NCI-H526 (cell line): Measurements from ENCODE around the gene PTH1R.

Source experiments
- DNase-seq, 2 experiments: peaks; one replicate each; lab custom pipeline; 2025; lab: John Stamatoyannopoulos, UW

Gene PTH1R

GRCh38 chr3:46849686-46850467, 27.6 kb upstream of the PTH1R start:
- no peak for DNase-seq

- no peak for DNase-seq
Observed at GRCh38 chr3:46850468-46850779, 27.1 kb upstream of the PTH1R start.

- DNase-seq: no peak
Observed at GRCh38 chr3:46851364-46852333, 25.9 kb upstream of the PTH1R start.

- no peak for DNase-seq
Observed at GRCh38 chr3:46852334-46852720, 25.2 kb upstream of the PTH1R start.

- no peak for DNase-seq
Observed at GRCh38 chr3:46852839-46853355, 24.6 kb upstream of the PTH1R start.

GRCh38 chr3:46853441-46854415, 23.8 kb upstream of the PTH1R start:
- DNase-seq: no peak

- no peak for DNase-seq
Observed at GRCh38 chr3:46854555-46854991, 22.9 kb upstream of the PTH1R start.

- no peak for DNase-seq
Observed at GRCh38 chr3:46856576-46857471, 20.7 kb upstream of the PTH1R start.

- DNase-seq: no peak
Observed at GRCh38 chr3:46857485-46858341, 19.8 kb upstream of the PTH1R start.

- no peak for DNase-seq
Observed at GRCh38 chr3:46858456-46858855, 19.1 kb upstream of the PTH1R start.

- no peak for DNase-seq
Observed at GRCh38 chr3:46859001-46859710, 18.4 kb upstream of the PTH1R start.

- peak in 1 of 2 experiments; percentile 49 for DNase-seq
Observed at GRCh38 chr3:46860017-46860809, 17.3 kb upstream of the PTH1R start.

- DNase-seq: no peak
Observed at GRCh38 chr3:46860810-46861604, 16.5 kb upstream of the PTH1R start.

- no peak for DNase-seq
Observed at GRCh38 chr3:46861605-46862368, 15.7 kb upstream of the PTH1R start.

GRCh38 chr3:46862369-46863025, 15.0 kb upstream of the PTH1R start:
- DNase-seq: no peak

- no peak for DNase-seq
Observed at GRCh38 chr3:46863261-46863782, 14.2 kb upstream of the PTH1R start, which contains the start of gene MYL3. MYL3 (minus strand) TSS chr3:46863444; CDS start chr3:46863390, 54 bp downstream.
